PC-9 (cell line): Measurements from ENCODE around the gene ENGASE.

Experiments used
- EZH2 ChIP-seq: fragments of 200-600 bp; sonication (generic); IDR thresholded peaks from 2 replicates; pipeline ENCODE4 v1.8.0; 2017; ENCODE audit warnings: antibody characterized with exemption, low read depth
- TF ChIP-seq, protein P1 (sequence below): fragments of 200-600 bp; sonication (generic); conservative IDR thresholded peaks from 2 replicates; pipeline ENCODE4 v1.6.1; 2017; ENCODE audit warnings: mixed run types, antibody characterized with exemption, mild to moderate bottlenecking, moderate library complexity

DNA sequence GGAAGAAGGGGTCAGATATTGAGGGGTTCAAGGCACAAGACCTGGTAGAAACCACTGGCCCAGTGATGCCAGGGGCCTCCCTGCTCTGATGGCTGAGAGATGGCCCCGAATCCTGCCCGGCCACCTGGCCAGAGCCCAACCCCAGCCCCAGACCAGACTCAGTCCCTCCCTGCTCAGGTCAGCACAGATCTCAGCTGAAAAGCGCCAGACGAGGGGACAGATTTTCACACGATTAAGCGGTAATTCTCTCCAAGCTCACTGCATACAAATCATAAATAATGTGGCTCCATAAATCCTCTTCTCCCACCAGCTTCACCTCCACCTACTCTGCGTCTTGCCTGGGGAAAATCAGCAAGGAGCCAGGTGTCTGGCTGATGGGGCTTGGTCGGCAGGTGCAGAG is 57.1 kb downstream of the ENGASE start:
- TF ChIP-seq, protein P1, sequence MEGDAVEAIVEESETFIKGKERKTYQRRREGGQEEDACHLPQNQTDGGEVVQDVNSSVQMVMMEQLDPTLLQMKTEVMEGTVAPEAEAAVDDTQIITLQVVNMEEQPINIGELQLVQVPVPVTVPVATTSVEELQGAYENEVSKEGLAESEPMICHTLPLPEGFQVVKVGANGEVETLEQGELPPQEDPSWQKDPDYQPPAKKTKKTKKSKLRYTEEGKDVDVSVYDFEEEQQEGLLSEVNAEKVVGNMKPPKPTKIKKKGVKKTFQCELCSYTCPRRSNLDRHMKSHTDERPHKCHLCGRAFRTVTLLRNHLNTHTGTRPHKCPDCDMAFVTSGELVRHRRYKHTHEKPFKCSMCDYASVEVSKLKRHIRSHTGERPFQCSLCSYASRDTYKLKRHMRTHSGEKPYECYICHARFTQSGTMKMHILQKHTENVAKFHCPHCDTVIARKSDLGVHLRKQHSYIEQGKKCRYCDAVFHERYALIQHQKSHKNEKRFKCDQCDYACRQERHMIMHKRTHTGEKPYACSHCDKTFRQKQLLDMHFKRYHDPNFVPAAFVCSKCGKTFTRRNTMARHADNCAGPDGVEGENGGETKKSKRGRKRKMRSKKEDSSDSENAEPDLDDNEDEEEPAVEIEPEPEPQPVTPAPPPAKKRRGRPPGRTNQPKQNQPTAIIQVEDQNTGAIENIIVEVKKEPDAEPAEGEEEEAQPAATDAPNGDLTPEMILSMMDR, result no peak
- TF ChIP-seq EZH2, result no peak
